Nephron (organoid): ENCODE measurements around the gene SH3RF3.
"Not testable (repeated sequence)": the region's sequence is repeated elsewhere in the genome, so short reads cannot be mapped to it uniquely, and the experiment has no call there.

ENCODE experiments used
- H3K27ac Mint-ChIP-seq, 3 experiments: 2 replicates each; pipeline ENCODE4 v1.8.0; 2020; ENCODE audit warnings: mixed read lengths in 3 of 3, mild to moderate bottlenecking in 2 of 3, moderate library complexity in 1 of 3
- H3K27me3 Mint-ChIP-seq: 2 replicates; pipeline ENCODE4 v1.8.0; 2021; ENCODE audit warnings: low read depth, mild to moderate bottlenecking, moderate library complexity, mixed read lengths
- H3K36me3 Mint-ChIP-seq: 2 replicates; pipeline ENCODE4 v1.8.0; 2020; ENCODE audit warnings: low read depth, mixed read lengths
- H3K4me1 Mint-ChIP-seq: 2 replicates; pipeline ENCODE4 v1.8.0; 2020; ENCODE audit warnings: mixed read lengths
- H3K4me3 Mint-ChIP-seq, 3 experiments: 2 replicates each; pipeline ENCODE4 v1.8.0; 2020; ENCODE audit warnings: mild to moderate bottlenecking in 3 of 3, mixed read lengths in 3 of 3, moderate library complexity in 2 of 3
- H3K9me3 Mint-ChIP-seq: 2 replicates; pipeline ENCODE4 v1.8.0; 2020; ENCODE audit warnings: mixed read lengths
- TF ChIP-seq, protein P1 (sequence below), 3 experiments: fragments of 200-600 bp; sonication (generic); IDR thresholded peaks; one replicate each; pipeline ENCODE4 v1.5.0; 2021; ENCODE audit warnings: antibody characterized with exemption in 3 of 3; ENCODE audit not compliant: unreplicated experiment in 3 of 3

The SH3RF3 gene

GRCh38 chr2:109158237-109158636, 29.2 kb downstream of the SH3RF3 start:
- no peak overlapping the region for H3K4me3 Mint-ChIP-seq

DNA sequence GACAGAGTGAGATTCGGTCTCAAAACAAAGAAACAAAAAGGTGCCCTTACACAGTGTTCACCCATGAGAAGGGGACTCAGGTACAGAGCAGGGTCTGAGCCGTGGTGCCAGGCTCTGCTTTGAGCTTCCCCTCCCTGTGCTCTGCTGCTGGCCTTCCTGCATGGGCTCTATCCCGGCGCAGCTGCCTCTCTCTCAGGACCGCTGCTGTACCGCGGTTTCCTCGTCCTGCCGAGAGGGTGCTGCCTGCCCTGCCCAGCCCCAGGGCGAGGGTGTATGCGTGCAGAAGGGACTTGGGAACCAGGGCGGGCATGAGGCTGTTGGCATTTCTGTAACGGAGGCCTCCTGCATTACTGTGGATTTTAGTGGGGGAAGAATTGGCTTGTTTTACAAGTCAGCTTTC, 30.1 kb downstream of the SH3RF3 start:
- TF ChIP-seq, protein P1, sequence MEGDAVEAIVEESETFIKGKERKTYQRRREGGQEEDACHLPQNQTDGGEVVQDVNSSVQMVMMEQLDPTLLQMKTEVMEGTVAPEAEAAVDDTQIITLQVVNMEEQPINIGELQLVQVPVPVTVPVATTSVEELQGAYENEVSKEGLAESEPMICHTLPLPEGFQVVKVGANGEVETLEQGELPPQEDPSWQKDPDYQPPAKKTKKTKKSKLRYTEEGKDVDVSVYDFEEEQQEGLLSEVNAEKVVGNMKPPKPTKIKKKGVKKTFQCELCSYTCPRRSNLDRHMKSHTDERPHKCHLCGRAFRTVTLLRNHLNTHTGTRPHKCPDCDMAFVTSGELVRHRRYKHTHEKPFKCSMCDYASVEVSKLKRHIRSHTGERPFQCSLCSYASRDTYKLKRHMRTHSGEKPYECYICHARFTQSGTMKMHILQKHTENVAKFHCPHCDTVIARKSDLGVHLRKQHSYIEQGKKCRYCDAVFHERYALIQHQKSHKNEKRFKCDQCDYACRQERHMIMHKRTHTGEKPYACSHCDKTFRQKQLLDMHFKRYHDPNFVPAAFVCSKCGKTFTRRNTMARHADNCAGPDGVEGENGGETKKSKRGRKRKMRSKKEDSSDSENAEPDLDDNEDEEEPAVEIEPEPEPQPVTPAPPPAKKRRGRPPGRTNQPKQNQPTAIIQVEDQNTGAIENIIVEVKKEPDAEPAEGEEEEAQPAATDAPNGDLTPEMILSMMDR (IDR thresholded peaks at IDR 0.05; ENCODE audit: unreplicated experiment in 3 of 3) = no peak
- Mint-ChIP-seq H3K27ac (no peak overlapping the region), H3K4me3 (no peak overlapping the region), H3K4me1 (peaks cover 25% of the 10 kb centered on the region), H3K9me3 (peaks cover 3% of the 10 kb centered on the region), H3K27me3 (peaks cover 14% of the 10 kb centered on the region), H3K36me3 (no peaks in the 10 kb centered on the region)

More at GRCh38 chr2:109158237-109158636, 29.2 kb downstream of the SH3RF3 start:
- Mint-ChIP-seq H3K9me3 (peaks cover 3% of the 10 kb centered on the region), H3K27me3 (peaks cover 14% of the 10 kb centered on the region), H3K36me3 (no peaks in the 10 kb centered on the region), H3K4me1 (peaks cover 19% of the 10 kb centered on the region), H3K27ac (no peak overlapping the region)
- TF ChIP-seq, protein P1 (IDR thresholded peaks at IDR 0.05; ENCODE audit: unreplicated experiment in 3 of 3) = no peak

DNA sequence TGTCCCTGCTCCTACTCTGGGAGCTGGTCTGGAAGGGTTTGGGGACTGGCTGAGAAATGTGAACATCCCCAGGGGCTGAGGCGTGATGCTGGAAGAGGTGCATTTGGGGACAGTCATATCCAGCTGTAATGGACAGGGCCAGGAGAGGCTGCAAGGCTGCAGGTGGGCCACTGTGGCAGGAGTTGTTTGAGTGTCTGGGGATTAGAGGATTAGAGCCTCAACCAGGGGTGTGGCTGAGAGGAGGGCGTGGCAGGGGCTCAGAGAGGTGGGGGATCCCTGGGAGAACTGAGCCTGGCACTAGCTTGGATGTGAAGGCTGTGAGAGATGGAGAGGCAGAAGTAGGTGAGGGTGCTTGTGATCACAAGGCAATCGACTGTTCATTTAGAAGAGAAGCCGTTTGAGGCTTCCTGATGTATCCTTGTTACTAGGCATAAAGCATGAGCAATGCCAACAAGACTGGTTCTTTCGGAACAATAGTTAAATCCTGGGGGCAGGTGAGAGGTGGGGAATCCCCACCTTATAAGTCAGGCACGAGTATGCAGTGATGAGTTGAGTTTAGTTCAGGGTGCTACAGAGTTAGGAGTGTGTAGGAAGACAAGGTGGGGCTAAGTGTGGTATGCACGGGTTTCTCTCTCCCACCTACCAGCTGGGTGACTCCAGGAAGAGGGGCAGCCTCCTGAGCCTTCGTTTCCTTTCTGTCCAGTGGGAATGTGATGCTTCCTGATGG, 31.9 kb downstream of the SH3RF3 start:
- peaks cover 19% of the 10 kb centered on the region for H3K27me3 Mint-ChIP-seq
- peaks cover 29% of the 10 kb centered on the region for H3K4me1 Mint-ChIP-seq
- H3K27ac Mint-ChIP-seq = no peak overlapping the region
- TF ChIP-seq, protein P1 (IDR thresholded peaks at IDR 0.05; ENCODE audit: unreplicated experiment in 3 of 3) = no peak
- no peaks in the 10 kb centered on the region for H3K36me3 Mint-ChIP-seq
- H3K9me3 Mint-ChIP-seq = peaks cover 3% of the 10 kb centered on the region
- no peak overlapping the region for H3K4me3 Mint-ChIP-seq

- Mint-ChIP-seq H3K27me3 (peaks cover 18% of the 10 kb centered on the region), H3K4me1 (peaks cover 25% of the 10 kb centered on the region)
- not testable (repeated sequence) for H3K4me3 Mint-ChIP-seq, H3K36me3 Mint-ChIP-seq, H3K9me3 Mint-ChIP-seq, H3K27ac Mint-ChIP-seq
These were observed 33.4 kb downstream of the SH3RF3 start for GRCh38 chr2:109162367-109162766.

DNA sequence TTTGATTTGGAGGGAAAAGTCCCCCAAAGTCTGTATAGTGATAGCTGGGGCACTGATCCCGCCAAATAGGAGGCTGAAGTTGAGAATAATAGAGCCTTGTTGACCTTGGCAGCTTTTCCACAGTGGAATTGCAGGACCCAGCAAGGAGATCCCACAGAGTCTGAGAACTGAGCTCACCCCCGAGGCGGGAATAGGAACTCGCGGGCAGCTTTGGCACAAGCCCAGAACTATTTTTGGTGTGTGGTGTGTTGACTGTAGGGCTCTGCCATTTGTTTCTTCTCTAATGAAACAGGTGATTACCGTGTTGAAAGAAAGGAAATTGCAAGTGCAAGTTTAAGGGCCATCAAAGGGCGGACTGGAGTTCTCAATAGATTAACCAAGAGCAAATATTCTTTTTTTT, 34.0 kb downstream of the SH3RF3 start:
- Mint-ChIP-seq H3K4me3 (no peak overlapping the region), H3K27me3 (peaks cover 15% of the 10 kb centered on the region), H3K4me1 (peaks cover 23% of the 10 kb centered on the region), H3K27ac (peak overlapping the region in 1 of 3 experiments; percentile 43), H3K9me3 (peaks cover 3% of the 10 kb centered on the region), H3K36me3 (no peaks in the 10 kb centered on the region)
- TF ChIP-seq, protein P1 (IDR thresholded peaks at IDR 0.05; ENCODE audit: unreplicated experiment in 3 of 3) = no peak

DNA sequence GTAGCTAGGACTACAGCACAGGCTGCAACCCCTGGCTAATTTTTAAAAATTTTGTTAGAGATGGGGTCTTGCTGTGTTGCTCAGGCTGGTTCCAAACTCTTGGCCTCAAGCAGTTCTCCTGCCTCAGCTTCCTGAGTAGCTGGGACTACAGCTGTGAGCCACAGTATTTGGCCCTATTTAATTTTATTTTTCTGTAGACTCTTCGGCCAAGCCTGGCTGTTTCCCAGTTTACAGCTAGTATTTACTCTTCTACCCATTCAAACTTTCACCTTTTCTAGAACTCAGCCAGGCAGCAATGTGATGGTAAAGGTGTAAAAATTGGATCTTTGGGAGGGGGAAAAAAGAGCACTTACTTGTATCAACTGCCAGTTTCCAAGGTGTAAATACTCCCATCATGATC, 35.3 kb downstream of the SH3RF3 start:
- Mint-ChIP-seq H3K27ac (peak overlapping the region in 2 of 3 experiments; percentile 45 to 79), H3K4me1 (peaks cover 23% of the 10 kb centered on the region), H3K9me3 (peaks cover 8% of the 10 kb centered on the region), H3K4me3 (no peak overlapping the region), H3K36me3 (peaks cover 3% of the 10 kb centered on the region), H3K27me3 (peaks cover 21% of the 10 kb centered on the region)
- TF ChIP-seq, protein P1 (IDR thresholded peaks at IDR 0.05; ENCODE audit: unreplicated experiment in 3 of 3) = no peak
